BE2C (cell line): Measurements from ENCODE around the gene WDR64.

Experiments used
- DNase-seq: peaks from one replicate; pipeline ENCODE4 v3.0.0-alpha.2; 2020
- H3K27me3 ChIP-seq: fragments of 250-450 bp; sonication (Bioruptor Pico); 2 replicates; pipeline ENCODE4 v1.5.1; 2020; ENCODE audit warnings: mild to moderate bottlenecking
- H3K36me3 ChIP-seq: fragments of 250-450 bp; sonication (Bioruptor Pico); 2 replicates; pipeline ENCODE4 v1.5.1; 2020; ENCODE audit warnings: mild to moderate bottlenecking
- H3K4me1 ChIP-seq: fragments of 250-450 bp; sonication (Bioruptor Pico); 2 replicates; pipeline ENCODE4 v1.5.1; 2020
- H3K4me3 ChIP-seq: 2 replicates; pipeline ENCODE4 v1.5.1; 2011; ENCODE audit warnings: low read depth, low read length
- H3K9me3 ChIP-seq: fragments of 250-450 bp; sonication (Bioruptor Pico); 2 replicates; pipeline ENCODE4 v1.5.1; 2020
- CTCF ChIP-seq: IDR thresholded peaks from 2 replicates; pipeline ENCODE4 v1.5.1; 2012; ENCODE audit warnings: mild to moderate bottlenecking, low read depth, low read length

WDR64 gene

GRCh38 chr1:241770115-241770514 is 118.0 kb downstream of the WDR64 start:
- Histone ChIP-seq H3K9me3 (no peaks in the 10 kb centered on the region), H3K4me1 (no peaks in the 10 kb centered on the region), H3K27me3 (no peaks in the 10 kb centered on the region), H3K36me3 (no peaks in the 10 kb centered on the region), H3K4me3 (no peak overlapping the region)
- DNase-seq, result no peak
- TF ChIP-seq CTCF, result no peak

GRCh38 chr1:241771117-241771516 is 119.0 kb downstream of the WDR64 start:
- Histone ChIP-seq H3K4me3 (no peak overlapping the region), H3K36me3 (no peaks in the 10 kb centered on the region), H3K4me1 (no peaks in the 10 kb centered on the region), H3K27me3 (no peaks in the 10 kb centered on the region), H3K9me3 (no peaks in the 10 kb centered on the region)
- no peak for TF ChIP-seq CTCF
- DNase-seq, result no peak

GRCh38 chr1:241772932-241773500 is 120.9 kb downstream of the WDR64 start:
- no peak for TF ChIP-seq CTCF

GRCh38 chr1:241773991-241774390 is 121.9 kb downstream of the WDR64 start:
- Histone ChIP-seq H3K4me3 (no peak overlapping the region), H3K27me3 (no peaks in the 10 kb centered on the region), H3K4me1 (no peaks in the 10 kb centered on the region), H3K9me3 (no peaks in the 10 kb centered on the region), H3K36me3 (no peaks in the 10 kb centered on the region)
- DNase-seq, result no peak
- no peak for TF ChIP-seq CTCF

More at GRCh38 chr1:241772932-241773500, 120.9 kb downstream of the WDR64 start:
- Histone ChIP-seq H3K27me3 (no peaks in the 10 kb centered on the region), H3K4me3 (no peak overlapping the region), H3K36me3 (no peaks in the 10 kb centered on the region), H3K9me3 (no peaks in the 10 kb centered on the region), H3K4me1 (no peaks in the 10 kb centered on the region)
- DNase-seq, result no peak

GRCh38 chr1:241775021-241775420 is 122.9 kb downstream of the WDR64 start:
- no peaks in the 10 kb centered on the region for H3K36me3 ChIP-seq
- H3K4me1 ChIP-seq, result no peaks in the 10 kb centered on the region
- H3K4me3 ChIP-seq, result no peak overlapping the region
- no peak for DNase-seq
- no peak for TF ChIP-seq CTCF
- H3K9me3 ChIP-seq, result no peaks in the 10 kb centered on the region
- no peaks in the 10 kb centered on the region for H3K27me3 ChIP-seq

GRCh38 chr1:241776911-241777310 is 124.8 kb downstream of the WDR64 start:
- no peaks in the 10 kb centered on the region for H3K36me3 ChIP-seq
- no peaks in the 10 kb centered on the region for H3K9me3 ChIP-seq
- H3K4me1 ChIP-seq, result no peaks in the 10 kb centered on the region
- H3K4me3 ChIP-seq, result no peak overlapping the region
- no peak for DNase-seq
- no peak for TF ChIP-seq CTCF
- H3K27me3 ChIP-seq, result no peaks in the 10 kb centered on the region; the same call in 1 of the 2 replicates
